A673 (cell line): ENCODE results near the gene ZNF146.

Experiments used
- EZH2 ChIP-seq: fragments of 200-600 bp; sonication (generic); IDR thresholded peaks from 2 replicates; pipeline ENCODE4 v1.6.1; 2017; ENCODE audit warnings: borderline replicate concordance, low read depth, mild to moderate bottlenecking, mixed read lengths, antibody characterized with exemption, low read length; ENCODE audit not compliant: poor library complexity, severe bottlenecking
- TF ChIP-seq, protein P1 (sequence below): fragments of 300-800, 200-600 bp; sonication (generic); conservative IDR thresholded peaks from 2 replicates; pipeline ENCODE4 v1.5.1; 2017; ENCODE audit warnings: low read depth, mild to moderate bottlenecking, antibody characterized with exemption, low read length, moderate library complexity, mixed read lengths

DNA sequence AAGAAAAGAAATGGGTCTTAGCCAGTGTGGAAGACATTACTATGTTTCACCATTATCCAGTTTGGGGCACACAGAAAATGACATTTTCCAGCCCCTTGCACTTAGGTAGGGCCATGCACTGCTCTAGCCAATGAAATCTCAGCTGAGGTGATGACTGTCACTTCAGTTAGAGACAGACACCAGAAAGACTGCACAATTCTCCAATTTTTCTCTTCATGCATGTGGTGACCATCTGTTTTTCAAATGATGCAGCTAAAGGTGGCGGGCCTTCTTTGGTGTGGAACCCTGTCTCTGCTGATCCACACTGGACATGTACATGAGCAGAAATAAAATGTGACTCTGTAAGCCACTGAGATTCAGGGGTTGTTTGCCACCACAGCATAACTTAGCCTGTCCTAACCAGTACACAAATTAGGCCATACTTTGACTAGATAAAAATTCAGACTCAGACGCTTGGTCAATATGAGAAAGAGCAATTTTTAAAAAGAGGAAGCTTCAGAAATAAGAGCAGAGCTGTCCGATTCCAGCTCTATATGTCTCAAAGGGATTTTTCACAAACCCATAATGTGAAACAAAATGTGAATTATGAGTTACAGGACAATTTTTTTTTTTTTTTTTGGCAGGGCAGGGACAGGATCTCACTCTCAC, 7.2 kb upstream of the ZNF146 start:
- TF ChIP-seq, protein P1, sequence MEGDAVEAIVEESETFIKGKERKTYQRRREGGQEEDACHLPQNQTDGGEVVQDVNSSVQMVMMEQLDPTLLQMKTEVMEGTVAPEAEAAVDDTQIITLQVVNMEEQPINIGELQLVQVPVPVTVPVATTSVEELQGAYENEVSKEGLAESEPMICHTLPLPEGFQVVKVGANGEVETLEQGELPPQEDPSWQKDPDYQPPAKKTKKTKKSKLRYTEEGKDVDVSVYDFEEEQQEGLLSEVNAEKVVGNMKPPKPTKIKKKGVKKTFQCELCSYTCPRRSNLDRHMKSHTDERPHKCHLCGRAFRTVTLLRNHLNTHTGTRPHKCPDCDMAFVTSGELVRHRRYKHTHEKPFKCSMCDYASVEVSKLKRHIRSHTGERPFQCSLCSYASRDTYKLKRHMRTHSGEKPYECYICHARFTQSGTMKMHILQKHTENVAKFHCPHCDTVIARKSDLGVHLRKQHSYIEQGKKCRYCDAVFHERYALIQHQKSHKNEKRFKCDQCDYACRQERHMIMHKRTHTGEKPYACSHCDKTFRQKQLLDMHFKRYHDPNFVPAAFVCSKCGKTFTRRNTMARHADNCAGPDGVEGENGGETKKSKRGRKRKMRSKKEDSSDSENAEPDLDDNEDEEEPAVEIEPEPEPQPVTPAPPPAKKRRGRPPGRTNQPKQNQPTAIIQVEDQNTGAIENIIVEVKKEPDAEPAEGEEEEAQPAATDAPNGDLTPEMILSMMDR: no peak
- no peak for TF ChIP-seq EZH2
